AG10803 (cell line): ENCODE results near the gene SH3BP4.

Source experiments
- DNase-seq: peaks from one replicate; pipeline ENCODE4 v3.0.0; 2010; ENCODE audit warnings: low read depth
- H3K4me3 ChIP-seq: 2 replicates; pipeline ENCODE4 v1.5.1; 2011; ENCODE audit warnings: mild to moderate bottlenecking, low read length, control low read depth
- TF ChIP-seq, protein P1 (sequence below): conservative IDR thresholded peaks from 2 replicates; pipeline ENCODE4 v1.5.1; 2011; ENCODE audit warnings: mild to moderate bottlenecking, low read length, control low read depth, inconsistent platforms

Gene SH3BP4

DNA sequence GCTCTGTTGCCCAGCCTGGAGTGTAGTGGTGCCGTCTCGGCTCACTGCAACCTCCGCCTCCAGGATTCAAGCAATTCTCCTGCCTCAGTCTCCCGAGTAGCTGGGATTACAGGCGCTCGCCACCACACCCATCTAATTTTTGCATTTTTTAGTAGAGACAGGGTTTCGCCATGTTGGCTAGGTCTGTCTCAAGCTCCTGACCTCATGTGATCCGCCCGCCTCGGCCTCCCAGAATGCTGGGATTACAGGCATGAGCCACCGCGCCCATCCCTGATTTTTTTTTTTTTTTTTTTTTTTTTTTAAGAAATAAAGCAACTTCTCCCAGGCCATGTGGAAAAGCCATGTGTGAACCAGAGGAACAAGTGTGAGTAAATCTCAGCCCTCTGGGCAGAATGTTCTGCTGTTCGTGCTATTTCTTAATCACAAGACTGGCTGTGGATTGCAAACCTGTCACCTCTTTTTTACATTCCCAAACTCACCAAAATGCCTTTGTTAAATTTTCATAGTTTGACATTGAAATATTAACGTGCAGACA, 6.4 kb upstream of the SH3BP4 start:
- TF ChIP-seq, protein P1, sequence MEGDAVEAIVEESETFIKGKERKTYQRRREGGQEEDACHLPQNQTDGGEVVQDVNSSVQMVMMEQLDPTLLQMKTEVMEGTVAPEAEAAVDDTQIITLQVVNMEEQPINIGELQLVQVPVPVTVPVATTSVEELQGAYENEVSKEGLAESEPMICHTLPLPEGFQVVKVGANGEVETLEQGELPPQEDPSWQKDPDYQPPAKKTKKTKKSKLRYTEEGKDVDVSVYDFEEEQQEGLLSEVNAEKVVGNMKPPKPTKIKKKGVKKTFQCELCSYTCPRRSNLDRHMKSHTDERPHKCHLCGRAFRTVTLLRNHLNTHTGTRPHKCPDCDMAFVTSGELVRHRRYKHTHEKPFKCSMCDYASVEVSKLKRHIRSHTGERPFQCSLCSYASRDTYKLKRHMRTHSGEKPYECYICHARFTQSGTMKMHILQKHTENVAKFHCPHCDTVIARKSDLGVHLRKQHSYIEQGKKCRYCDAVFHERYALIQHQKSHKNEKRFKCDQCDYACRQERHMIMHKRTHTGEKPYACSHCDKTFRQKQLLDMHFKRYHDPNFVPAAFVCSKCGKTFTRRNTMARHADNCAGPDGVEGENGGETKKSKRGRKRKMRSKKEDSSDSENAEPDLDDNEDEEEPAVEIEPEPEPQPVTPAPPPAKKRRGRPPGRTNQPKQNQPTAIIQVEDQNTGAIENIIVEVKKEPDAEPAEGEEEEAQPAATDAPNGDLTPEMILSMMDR = no peak
- H3K4me3 ChIP-seq = no peak overlapping the region
- DNase-seq = peak; percentile 75

DNA sequence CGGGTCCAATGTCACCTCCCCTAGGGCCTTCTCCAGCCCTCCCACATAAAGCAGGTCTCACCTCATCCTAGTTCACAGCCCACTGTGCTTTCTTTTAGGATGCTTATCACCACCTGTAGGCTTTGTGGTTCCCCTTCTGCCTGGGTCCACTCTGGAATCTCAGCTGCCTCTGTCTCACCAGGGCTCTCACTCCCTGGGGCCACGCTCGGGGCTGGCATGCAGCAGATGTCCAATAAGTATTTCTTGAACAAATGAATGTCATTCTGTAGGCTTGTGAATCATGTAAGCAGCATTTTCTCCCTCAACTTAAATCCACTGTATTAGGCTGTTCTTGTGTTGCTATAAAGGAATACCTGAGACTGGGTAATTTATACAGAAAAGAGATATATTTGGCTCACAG, 4.3 kb upstream of the SH3BP4 start:
- TF ChIP-seq, protein P1 = no peak
- no peak overlapping the region for H3K4me3 ChIP-seq
- DNase-seq = no peak

DNA sequence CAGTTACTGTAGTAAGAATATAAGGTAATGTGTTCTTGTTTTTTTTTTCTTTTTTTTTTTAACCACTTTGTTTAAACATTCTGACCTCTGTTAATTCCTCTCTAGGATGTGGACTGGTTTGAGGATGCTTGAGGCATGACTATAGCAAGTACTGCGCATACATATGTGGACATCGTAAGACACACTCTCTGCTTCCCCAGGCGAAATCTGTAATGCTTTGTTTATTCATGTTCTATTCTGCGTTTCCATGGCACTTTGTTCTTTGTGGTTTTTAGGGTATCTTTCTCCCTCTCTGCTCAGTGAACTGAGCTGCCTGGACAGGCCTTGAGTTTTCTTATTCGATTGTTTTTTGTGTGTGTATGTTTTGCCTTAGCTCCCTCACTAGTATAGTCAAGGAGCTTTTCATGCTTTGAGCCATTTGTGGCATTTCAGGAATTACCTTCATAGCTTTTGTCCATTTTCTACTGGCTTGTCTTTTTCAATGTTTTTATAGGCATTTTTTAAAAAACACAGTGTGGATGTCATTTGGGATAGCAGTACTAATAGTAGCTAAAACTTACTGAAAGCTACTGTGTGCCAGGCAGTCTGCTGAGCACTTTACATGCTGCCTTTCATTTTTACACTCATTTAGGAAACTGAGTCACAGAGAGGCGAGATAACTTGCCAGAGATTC, 1.9 kb upstream of the SH3BP4 start:
- TF ChIP-seq, protein P1 = no peak
- peak; percentile 99 for DNase-seq
- no peak overlapping the region for H3K4me3 ChIP-seq

DNA sequence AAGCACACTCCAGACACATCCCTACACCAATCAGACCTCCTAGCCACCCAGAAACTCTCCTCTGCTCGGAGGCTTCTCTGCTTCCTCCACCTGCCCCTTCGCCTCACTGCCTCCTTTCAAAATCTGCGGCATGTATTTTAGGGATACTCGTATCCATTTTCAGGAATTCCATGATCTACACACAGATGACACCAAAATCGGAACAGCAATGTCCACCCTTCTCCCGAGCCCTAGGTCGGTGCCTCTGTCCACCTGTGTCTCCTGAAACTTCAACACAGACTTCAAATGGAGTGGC, 1.4 kb upstream of the SH3BP4 start:
- H3K4me3 ChIP-seq = no peak overlapping the region
- TF ChIP-seq, protein P1 = no peak
- no peak for DNase-seq

DNA sequence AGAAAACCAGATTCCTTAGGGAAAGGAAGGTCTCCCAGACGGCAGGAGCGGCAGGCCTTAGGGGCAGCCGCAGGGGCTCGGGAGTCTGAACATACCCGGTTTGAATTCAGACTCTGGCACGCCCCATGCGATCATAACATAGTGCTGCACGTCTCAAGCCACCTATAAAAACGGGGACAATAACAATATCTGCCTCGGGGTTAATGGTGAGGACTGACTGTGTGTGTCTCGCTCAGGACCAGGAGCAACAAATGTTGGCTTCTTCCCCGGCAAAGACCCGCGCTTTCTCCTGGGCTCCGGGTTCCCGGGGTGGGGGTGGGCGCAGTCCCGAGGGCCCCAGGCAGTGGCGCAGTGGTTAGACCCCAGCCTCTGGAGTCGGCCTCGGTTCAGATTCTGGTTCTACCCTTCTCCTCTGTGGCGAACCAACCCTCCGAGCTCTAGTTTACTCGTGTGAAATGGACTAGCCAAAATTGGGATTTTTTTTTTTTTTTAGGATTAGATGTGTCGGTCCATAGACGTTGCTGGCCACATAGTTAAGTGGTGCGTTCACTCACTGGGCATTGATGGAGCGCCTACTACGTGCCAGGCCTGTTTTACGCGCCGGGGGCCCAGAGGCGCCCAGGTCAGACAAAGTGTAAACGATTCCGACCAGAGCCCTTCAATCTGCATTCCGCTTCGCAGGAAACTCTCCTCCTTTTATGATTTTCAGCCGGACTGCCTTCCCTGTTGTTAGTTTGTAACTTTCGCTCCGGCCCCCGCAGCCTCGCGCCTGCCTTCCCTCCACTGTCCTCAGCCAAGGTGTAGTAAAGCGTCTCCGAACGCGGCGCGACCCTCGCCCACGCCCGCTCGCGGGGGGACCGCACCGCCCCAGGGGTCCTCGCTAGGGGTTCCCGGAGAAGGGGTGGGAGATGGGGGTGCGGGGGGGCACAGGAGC, 820 bp upstream of the SH3BP4 start:
- peak; percentile 75 for DNase-seq
- peak overlapping the region; percentile 73 for H3K4me3 ChIP-seq
- TF ChIP-seq, protein P1 = no peak

DNA sequence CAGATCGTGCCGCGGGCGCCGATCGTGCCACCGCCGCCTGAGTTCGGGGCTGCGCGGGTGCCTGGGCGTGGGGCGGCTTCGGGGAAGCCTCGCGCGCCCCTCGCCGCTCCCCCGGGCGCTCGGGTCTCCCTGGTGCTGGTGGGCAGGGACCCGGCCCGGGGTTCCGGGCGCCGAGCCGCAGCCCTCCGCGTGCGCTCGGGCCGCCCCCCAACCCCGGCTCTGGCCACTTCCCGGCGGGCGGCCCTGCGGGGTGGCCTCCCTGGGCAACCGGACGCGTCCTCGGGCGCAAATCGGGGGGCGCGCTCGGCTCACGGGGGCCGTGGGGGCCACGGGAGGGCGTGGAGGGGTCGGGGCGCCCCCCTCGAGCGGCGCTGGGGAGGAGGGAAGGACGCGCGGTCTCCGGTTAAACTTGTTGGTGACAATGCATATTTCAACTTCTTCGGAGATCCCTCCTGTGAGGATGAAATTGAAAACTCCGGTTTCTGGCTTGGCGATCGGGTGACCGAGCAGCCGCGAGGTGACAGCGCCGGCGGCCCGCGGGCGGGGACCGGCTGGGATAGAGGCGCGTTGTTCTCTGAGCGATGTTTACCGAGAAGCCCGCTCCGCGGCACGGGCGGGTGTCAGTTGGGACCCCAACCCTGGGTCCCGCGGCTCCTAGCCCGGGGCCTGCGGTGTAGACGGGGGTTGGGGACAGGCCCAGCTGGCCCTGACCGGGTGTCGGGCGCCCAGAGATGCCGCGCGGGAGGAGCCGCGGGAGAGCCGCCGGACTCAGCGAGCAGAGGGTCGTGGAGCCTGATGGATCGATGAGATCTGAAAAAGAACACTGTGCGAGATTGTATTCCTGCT, 676 bp downstream of the SH3BP4 start:
- H3K4me3 ChIP-seq = peak overlapping the region; percentile 76
- TF ChIP-seq, protein P1 = no peak
- DNase-seq = no peak
